HG03064 (cell line): Measurements from ENCODE around the gene SVEP1.
"Not testable (repeated sequence)": the region's sequence is repeated elsewhere in the genome, so short reads cannot be mapped to it uniquely, and the experiment has no call there.

Experiments used
- ATAC-seq: cut with Tn5 transposase; IDR thresholded peaks from one replicate; pipeline ENCODE4 v1.9.1; 2021; ENCODE audit warnings: low read depth; ENCODE audit not compliant: unreplicated experiment

Gene SVEP1

DNA sequence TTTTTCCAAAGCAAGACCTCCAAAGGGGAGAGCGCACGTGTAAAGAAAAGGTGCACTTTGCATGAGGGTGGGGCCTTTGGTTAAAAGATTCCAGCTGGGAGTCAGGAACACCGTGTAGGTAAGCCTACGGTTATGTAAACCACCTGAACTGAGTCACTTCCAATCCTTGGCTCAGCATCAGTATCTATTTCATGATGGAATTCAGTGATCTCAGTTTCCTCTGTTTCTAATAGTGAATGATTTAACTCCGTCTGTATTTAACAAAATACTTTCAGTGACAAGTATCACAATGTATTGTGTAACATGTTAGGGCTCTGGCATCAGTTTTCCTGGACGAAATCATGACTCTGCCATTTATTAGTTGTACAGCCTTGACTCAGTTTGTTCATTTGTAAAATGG, 1.3 kb upstream of the SVEP1 start:
- no peak for ATAC-seq

DNA sequence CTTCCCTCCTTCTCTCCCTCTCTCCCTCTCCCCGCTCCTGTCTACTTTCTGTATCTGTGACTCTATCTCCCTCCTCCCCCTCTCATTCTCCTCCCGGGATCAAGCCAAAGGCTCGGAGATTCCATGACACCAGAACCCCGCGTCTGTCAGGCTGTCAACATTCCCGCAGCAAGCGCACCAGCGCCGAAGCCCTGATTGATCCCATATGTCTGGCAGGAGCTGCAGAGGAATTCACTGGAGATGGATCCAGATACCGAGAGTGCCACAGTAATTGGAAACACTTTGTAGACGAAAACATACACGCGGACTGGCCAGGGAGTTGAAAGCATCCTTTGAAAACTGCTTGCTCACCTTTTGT, 300 bp upstream of the SVEP1 start:
- no peak for ATAC-seq

DNA sequence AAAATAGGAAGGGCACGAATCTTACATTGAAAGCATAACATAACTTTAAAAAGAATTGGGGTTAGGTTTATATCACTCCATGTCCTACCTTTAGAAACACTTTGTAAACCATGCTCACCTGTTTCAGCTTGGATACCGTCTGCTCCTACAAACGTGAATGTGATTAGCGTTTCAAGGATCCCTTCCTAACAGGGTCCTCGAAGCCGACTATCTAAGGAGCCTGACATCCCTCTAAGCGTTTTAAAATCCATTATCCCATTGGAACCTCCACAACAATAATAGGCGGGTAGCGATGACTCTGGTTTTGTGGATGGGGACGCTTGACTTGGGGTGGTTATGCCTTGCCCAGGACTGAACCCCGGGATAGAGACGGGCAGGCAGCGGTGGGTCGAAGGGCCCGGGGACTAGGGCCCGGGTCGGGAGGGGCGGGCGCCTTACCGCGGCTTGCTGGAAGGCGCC, 937 bp downstream of the SVEP1 start:
- no peak for ATAC-seq

DNA sequence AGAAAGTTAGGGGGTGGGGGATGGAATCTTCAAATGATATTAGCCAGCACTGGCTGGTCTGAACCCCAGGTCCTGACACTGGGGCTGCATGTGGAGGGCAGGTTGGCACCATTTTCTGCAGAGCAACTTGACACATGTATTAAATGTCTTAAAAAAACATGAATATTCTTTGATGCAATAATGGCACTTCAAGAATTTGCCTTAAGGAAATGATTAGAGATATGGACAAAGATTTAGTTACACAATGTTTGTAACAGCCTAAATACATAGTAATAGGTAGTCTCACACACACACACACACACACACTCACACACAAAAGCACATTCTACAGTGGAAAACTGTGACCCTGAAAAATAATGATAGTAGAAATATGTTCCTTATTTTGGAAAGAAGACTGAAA, 3.6 kb downstream of the SVEP1 start:
- ATAC-seq = no peak

DNA sequence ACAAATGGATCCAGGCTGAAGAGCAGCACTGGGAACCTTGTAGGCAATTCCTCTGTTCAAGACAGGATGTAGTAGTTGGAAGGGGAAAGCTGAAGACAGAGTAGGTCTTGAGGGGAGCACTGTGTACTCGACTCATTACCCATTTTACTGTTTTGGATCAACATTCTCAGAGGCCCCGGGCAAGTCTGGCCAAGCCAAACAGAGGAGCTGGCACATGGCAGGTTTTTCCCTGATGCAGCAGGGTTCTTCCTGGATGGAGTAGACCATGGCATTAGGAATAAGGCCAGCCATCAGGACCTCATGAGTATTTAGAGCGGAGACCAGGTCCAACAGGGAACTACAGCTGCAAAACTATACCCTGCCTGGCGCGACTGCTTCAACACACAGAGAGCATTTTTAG, 4.4 kb downstream of the SVEP1 start:
- no peak for ATAC-seq

DNA sequence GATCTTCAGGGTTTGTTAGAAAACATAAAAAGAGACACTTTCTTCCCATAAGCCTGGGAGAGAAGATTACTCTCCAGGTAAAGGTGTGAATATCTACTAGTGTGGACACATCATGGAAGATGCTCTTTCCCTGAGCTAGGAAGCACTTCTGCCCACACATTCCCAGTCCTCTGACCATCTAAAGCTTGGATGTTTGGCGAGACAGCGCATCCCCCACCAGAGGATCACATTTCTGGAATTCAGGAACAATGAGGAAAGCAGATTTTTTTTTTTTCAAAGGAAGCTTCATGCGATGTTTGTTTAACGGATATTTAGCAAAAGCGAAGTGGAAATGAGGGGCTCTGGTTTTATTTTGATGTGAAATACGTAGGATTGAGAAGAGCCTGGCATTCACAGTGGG, 6.2 kb downstream of the SVEP1 start:
- ATAC-seq = no peak

DNA sequence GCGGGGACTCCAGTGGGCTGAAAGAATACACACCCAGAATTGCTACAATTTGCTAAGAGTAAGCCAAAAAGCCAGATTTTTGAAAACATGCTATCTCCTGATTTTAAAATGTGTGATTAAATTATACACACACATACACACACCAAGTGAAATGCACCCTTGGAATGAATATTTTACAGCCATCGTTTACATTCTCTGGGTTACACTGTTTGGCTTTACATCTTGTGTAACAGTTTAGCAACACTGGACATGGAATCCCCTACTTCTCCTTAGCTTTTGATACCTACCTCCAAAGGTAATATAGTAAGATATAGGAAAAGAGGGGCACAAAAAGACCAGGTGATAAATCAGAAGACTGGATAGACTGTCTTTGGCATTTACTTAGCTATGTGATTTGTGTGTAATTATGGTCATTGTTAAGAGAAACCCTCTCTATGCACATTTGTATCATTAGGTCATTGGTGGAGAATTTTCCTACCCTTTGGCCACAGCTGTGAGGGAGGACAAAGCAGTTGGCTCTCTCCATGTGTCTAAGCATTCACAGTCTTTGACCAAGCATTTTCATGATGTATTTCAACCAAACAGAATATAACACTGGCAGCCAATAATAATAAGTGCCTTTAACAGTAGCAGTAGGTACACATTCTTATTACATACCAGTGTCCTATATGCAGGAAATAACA, 7.6 kb downstream of the SVEP1 start:
- ATAC-seq = no peak

DNA sequence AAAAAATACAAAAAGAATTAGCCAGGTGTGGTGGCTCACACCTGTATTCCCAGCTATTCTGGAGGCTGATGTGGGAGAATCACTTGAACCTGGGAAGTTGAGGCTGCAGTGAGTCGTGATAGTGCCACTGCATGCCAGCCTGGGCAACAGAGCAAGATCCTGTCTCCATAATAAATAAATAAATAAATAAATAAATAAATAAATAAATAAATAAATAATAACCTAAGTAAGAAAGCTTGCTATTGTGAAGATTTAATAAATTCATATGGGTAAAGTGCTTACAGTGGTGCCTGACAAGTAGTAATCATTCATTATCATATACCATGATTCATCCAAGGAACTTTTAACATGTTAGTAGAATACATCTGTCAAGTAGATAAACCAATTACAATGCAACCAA, 13.4 kb downstream of the SVEP1 start:
- ATAC-seq = no peak

DNA sequence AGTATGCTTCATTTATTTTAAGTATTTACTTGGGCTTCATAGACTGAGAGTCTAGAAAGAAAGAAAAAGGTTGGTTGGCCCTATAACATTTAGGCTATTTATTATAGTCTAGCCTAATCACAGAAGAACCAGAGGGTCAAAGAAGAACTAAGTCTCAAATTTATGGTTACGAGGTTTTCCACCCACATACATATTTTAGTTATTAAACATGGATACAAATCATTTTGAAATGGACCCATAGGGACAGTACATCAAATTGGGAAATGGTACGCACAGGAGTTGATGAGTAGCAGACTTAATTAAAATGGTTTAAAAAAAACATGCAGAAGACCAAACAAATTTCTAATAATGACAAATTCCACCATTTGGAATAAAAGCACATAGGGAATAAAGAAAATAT, 17.7 kb downstream of the SVEP1 start:
- no peak for ATAC-seq

DNA sequence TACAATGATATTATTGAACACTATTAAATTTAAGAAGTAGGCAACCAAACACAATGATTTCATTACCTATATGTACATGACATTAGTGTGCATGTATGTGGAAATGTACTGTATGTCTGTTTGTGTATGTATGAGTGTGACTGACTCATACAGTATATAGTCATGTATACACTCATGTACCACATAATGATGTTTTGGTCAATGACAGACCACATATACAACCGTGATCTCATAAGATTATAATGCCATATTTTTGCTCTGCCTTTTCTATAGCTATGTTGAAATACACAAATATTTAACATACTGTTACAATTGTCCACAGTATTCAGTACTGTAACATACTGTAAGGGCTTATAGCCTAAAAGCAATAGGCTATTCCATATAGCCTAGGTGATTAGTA, 19.7 kb downstream of the SVEP1 start:
- no peak for ATAC-seq

DNA sequence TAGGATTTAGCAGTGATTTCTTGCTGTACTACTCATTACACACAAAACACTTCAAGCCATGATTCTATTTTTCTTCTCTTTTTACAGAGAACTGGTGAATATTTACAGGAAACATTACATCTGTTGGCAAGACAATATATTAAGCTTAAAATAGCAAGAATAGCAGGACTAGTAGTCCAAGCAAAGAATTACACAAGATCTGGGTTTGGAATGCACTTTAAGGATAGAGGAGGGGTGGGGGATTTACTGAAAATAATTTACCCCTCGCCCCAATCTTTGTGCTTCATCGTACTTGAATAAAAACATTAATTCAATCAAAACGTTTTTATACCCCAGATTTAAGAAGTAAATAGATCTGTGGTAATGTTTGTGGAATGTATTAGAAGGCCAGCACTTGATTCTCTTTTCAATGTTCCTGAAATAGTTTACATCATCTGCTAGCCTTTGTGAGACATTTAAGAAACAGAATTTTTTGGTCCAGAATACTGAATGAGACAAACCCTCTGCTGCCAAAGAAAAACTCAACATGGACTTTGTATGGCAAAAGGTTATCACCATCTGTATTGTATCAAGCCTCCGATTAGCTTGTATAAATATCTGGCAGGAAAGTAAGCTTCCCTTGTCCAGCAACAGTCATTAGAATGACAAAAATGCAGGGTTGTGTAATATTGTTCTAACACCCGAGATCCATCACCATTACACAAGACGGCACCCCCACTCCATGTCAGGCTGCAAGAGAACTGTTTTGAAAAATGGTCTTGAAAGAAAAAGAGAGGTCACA, 23.8 kb downstream of the SVEP1 start:
- no peak for ATAC-seq

DNA sequence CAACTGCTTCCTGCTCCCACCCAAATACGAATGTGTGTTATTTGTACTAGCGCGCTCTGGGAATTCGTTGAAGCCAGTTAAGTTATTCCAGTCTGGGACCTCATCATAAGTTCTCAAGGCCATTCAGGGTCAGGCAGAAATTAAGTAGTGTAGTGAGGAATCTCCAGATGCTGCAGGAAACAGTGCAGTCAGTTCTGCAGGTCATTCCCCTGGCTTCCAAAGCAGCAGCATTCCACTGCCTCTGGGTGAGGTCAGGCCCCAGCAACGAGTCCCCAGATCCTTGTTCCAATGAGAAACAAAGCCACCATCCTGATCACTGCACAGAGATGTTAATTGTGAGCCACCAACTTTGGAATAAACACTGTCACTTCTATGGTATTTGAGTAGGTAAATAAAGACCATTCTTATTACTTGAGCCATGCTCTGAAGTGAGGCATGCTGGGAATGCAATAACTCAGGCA, 33.1 kb downstream of the SVEP1 start:
- ATAC-seq = no peak

DNA sequence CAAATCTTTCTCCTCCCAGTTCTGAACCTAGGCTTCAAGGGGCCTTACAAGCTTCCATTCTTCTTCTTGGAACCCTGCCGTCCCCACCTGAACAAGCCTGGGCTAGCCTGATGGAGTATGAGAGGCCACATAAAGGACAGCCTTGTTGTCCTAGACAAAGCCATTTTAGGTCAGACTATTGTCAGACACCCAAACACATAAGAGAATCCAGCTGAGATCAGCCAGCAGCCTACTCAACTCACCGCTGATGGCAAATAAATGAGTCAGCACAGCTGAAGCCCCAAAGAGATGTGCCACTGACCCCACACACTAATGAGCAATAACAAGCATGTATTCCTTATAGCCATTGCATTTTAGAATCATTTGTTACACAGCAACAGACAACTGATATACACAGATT, 33.8 kb downstream of the SVEP1 start:
- no peak for ATAC-seq

DNA sequence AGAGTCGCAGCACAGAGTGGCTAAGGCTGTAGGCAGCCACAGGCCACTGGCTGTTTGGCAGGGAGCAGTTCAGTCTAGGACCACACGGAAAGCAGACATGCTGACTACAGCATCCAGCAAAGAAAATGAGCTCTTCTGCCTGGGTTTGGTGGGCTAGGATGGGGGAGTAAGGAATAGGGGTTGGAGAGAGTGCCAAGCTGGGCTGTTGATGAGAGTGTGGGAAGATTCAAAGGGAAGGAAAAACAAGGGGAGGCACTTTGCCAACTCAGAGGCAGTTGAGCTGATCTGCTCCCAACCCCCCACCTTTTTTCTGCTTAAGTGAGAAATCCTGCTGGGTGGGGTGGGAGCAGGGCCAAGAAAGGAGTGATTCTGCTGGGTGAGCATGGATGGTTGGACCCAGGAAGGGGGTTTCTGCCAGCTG, 35.9 kb downstream of the SVEP1 start:
- ATAC-seq = no peak

DNA sequence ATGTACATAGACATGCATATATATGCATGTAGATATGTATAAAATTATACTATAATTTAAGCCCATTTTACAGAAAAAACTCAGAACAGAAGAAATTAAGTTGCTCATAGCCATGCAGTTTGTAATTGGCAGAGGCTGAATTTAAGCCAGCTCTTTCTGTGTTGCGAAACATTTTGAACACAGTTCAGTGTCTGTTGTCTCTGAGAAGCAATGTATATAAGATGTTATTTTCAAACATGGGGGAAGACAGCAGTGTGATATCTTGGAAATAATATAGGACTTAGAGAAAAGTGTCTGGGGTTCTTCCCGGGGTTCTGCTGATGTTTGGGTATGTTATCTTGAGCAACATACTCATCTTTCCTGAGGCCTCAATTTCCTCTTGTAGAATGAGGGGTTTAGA, 37.6 kb downstream of the SVEP1 start:
- no peak for ATAC-seq

DNA sequence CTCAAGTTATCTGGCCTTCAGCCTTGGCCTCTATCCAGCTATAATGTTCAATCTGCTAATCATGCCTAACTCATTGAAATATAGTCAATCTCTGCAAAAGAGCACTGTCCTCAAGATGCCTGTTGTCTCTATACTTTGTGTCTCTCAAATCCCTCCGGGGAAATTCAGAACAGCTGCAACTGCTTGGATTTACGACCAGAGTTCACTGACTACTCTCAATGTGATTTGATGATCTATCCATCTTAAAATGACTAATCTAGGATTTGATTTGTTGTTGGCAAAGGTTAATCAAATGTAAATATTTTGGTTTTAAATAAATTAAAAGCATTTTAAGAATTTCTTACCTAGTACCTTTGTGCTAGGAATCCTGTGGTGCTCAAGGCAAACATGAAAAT, 40.9 kb downstream of the SVEP1 start:
- no peak for ATAC-seq

DNA sequence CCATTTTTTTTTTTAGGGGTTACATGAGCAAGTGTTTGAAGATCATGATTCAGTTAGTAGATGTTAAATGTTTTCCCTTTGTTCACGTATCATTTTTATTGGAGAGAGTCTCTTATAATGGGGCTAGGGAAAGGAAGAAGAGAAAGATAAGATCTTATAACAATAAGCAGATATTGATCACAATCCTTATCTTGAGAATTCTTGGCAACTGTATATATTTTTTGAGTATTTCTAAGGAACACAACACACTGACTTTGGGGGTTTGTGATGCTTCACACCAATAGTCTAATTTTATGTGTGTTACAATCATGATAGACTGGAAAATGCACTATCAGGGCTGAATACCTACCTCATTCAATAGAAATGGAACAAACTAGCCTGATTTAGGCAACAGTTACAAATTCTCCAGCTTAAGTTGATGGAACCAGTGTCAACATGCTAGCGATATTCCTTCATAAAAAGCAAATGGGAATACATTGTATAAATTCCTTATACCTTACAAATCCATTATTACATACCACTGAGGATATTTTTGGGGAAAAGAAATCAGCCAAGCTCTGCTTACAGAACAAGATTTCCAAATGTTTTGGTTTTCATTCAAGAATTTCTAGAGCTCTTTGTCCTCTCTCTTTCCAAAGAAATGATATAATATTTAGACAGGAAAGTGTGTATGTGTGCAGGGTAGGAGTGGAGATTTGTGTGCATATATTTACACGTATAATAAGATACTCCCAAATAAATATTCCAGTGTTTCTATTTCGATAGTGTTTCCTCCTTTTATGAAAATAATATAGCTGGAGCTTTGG, 41.5 kb downstream of the SVEP1 start:
- no peak for ATAC-seq

DNA sequence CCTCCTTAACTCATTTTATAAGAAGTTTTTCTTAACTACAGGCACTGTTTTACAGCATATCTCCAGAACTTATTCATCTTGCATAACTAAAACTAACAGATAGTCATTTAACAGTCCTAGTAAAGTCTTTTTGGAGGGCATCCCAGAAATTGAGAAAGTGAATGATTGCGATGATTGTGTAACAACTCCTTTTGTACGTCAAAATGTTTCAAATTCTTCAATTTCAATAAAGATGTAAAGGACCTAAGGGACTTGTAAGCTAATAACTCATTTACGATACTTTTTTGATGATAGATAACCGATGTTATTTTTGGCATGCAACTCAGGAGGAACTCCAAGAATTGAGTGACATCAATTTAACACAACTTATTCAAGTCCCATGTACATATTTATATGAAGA, 42.7 kb downstream of the SVEP1 start:
- no peak for ATAC-seq

DNA sequence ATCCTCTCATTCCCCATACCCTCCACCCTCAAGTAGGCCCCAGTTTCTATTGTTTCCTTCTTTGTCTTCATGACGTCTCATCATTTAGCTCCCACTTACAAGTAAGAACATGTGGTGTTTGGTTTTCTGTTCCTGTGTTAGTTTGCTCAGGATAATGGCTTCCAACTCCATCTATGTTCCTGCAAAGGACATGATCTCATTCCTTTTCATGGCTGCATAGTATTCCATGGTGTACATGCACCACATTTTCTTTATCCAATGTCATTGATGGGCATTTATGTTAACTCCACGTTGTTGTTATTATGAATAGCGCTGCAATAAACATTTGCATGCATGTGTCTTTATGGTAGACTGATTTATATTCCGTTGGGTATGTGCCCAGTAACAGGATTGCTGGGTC, 45.4 kb downstream of the SVEP1 start:
- not testable (repeated sequence) for ATAC-seq

DNA sequence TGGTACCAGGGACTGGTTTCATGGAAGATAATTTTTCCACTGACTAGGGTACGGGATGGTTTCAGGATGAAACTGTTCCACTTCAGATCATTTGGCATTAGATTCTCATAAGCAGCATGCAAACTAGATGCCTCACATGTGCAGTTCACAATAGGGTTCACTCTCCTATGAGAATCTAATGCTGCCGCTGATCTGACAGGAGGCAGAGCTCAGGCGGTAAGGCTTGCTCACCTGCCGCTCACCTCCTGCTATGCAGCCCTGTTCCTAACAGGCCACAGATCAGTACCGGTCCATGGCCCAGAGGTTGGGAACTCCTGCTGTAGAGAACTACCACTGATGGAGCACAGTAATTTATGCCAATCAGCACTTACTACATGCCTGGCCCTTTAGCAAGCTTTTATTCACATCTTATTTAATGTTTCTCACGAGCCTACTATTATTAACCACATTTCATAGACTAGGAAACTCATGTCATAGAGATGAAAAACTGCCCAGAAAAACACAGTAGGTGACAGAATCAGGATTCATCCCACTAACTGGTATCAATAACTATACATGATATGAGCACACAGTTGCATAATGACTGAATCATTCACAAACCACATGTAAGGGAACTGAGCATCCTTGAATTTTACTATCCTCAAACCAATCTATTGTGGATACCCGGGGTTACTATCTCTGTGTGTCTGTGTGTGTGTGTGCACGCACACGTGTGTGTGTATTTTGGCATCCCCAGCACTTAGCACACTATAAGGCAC, 46.5 kb downstream of the SVEP1 start:
- ATAC-seq = no peak

DNA sequence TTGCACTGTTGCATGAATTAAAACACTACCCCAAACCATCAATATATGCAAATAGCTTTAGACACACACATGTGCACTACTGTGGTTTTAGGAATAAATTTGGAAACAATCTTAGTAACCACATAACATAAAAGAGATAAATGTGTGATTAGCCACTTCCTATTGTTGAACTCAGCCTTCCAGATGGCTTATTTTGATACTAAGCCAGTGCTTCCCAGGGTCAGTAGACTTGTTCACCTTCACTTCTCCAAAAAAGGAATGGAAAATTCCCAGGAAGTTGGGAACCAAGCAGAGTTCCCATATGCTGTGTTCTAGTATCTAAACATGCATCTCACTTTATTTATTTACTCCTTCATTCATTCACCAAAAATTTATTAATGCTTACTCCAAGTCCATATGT, 47.8 kb downstream of the SVEP1 start:
- no peak for ATAC-seq
